Stimulated activated CD8-positive, alpha-beta memory T cell treated with anti-CD3 and anti-CD28 coated beads, Interleukin-2, amount 100 ng/mL, for 48 hours (primary cell): Measurements from ENCODE around the gene GPR6.

Source experiments
- DNase-seq, 2 donors: peaks; one replicate each; pipeline ENCODE4 v3.0.0-alpha.2; 2020; ENCODE audit warnings: low read depth in 2 of 2

Gene GPR6, protein sequence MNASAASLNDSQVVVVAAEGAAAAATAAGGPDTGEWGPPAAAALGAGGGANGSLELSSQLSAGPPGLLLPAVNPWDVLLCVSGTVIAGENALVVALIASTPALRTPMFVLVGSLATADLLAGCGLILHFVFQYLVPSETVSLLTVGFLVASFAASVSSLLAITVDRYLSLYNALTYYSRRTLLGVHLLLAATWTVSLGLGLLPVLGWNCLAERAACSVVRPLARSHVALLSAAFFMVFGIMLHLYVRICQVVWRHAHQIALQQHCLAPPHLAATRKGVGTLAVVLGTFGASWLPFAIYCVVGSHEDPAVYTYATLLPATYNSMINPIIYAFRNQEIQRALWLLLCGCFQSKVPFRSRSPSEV

DNA sequence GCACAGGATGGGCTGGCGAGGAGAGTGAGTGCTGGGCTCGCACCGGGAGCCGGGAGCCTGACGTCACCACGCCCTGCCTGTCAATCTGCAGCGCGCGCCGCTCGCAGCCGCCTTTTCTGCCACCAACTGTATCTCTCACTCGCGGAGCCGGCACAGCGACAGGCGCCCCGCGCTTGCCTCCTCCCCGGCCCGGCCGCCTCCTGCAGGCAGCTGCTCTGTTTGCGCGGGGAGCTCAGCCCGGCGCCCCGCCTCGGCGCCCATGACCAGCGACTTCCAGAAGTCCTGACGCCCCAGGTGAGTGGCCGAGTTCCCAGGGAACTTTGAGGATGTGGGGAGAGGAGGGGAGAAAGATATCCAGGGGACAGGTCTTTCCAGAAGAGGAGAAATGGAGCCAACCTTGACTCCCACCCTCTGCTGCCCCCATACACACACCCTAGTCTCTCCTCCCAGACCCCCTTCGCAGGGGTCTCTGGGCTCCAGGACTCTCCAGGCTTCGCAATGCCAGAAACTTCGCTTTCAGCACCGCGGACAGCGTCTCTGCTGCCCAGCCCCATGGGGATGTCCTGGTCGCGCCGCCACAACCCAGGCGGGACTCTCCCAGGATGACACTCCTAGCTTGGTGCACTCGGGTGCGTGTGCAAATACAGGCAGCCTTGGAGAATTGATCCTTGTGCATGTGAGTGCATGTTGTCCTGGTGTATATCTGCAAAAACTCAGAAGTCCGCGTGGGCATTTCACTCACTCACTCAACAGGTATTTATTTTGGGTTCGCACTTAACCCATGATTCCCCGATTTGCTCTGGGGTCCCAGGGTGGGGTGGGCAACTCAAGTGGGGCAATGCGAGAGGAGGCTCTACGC lies at the start of gene GPR6:
TSS of gene GPR6 (plus strand) at position 138 of the 859 bp plus-strand sequence. CDS start 802 bp downstream, outside the sequence.
- peak; percentile 25 to 43 for DNase-seq

DNA sequence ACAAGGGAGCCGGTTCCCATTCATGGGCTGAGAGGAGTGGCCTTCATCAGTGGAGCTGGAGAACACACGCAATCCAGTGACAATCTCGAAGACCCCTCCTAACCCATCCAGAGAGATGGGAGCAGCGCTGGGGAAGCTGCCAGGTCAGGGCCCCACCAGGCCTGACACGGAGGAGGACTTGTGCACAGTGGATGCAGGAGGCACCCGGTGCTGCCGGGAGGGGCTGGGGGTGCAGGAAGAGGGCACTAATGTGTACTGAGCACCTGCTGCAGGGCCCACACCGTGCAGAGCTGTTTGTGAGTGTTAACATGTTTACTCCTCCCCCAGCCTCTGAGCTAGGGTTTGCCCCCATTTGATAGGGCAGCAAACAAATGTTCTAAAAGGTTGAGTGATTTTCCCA lies 43.8 kb upstream of the GPR6 start:
- no peak for DNase-seq

DNA sequence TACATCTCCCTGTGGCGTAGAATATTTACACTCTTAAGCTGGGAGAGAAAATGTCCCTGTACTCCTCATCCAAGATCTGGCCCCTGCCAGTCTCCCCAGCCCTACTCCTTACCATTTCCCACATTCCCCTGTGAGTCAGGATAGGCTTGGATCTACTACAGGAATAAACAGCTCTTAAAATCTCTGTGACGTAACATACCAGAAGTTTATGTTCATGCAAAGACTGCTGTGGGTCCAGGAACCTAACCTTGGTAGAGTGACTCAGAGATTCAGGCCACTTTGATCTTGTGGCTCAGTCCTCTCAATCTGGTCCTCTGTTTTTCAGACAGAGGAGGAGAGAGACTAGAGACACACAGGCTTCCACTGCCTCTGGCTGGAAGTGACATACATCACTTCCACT lies 38.5 kb upstream of the GPR6 start:
- no peak for DNase-seq

DNA sequence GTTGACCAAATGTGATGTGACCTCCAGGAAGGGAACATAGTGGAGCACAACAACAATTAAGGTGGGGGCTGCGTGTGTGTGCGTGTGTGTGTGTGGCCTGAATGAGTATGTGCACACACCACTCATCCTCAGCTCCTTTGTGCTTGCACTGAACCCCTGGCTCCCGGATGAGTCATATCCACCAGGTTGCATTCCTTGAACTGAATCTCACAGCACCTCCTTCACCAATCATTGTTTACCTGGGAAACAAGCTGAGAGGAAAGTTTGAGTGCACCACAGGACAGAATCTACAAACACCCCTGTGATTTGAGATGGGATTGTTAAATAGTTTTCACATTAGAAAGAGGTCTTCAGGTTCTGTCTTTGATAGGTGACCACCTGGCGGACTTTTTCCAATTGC lies 33.7 kb upstream of the GPR6 start:
- DNase-seq = no peak

DNA sequence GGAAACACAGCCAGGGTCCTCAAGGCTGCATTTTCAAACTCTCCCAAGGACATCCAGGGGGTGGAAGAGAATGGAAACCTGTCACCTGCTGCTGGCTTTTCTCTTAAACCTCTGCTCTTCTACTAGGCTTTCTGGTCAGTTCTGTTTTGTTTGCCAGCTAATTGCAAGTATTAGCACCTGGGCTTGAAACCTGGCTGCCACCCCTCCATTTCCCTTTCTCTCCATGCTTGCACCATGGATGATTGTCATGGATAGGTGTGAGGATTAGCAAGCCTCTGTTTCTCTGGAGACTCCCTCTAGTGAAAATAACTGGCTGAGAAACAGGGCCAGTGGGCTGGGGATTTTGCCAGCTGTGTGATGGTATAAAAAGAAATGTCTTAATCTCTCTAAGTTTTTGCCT lies 33.0 kb upstream of the GPR6 start:
- no peak for DNase-seq

GRCh38 chr6:109946979-109947378 lies 31.1 kb upstream of the GPR6 start:
- no peak for DNase-seq

DNA sequence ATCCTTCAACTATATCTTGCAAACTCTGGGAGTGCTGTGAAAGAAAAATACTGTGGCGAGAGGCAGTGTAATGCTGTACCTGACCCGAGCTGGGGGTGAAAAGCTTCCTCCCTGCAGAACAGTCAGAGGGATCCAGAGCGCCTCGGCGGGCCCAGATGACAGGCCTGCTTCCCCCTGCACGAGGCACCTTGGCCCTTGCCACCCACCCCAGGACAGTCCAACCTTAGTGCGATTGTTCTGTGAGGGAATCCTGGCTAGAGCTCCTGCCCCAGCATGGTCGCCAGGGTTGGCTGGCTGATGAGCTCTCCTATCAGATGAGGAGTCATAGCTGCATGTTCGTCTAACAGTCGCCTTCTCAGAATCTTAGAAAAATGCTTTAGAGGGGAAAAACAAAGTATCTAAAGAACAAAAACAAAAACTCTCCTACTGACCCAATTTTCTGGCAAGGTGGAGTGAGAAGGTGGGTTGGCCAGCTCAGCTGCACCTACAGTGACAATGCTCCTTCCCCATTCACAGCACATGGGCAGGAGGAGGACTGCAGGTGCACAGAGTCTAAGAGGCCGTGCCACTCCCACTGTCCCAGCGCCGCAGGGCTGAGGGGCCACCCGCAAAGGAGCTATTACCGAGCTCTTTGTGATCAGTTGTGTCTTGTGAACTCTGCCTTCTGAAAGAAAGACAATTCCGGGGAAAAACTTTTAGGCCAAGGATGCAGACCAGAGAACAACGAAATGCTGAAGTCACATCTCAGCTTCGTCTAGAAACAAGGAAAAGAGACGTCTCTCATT lies 28.6 kb upstream of the GPR6 start:
- DNase-seq = no peak

GRCh38 chr6:109955491-109955890 lies 22.6 kb upstream of the GPR6 start:
- DNase-seq = no peak

DNA sequence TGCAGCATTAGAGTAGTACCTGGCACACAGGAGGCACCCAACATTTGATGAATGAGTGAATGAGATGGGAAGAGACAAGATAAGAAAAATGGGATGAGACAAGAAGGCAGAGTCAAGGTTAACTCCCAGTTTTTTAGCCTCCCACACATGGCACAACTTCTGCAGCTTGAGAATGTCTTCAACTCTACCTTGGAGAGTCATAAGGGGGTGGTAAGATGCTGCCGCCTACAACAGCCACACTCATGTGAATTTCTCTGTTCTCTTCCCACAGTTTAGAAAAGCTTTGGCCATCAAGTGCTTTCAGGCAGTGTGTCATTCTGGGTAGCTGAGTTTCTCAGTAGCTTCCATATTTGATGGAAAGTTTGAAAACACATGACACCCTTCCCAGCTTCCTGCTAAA lies 19.5 kb upstream of the GPR6 start:
- no peak for DNase-seq

DNA sequence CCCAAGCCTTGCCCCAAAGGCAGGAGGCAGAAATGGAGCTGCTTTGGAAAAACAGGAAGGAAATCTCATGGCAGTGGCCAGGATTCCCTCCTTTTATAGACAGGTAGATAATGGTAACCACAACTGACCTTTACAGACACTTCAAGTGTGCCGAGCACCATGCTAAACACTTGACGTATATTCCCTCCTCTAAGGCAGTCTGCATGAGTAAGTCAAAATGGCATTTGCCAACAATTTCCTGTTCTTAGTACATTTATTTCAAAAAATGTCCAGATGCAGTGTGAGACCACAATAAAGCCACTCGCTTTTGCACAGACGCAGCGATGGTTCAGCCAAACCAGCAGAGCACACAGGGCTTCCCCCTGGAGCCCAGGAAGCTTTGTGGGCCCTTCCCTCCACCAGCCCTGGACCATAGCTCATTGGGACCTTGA lies 16.5 kb upstream of the GPR6 start:
- no peak for DNase-seq

DNA sequence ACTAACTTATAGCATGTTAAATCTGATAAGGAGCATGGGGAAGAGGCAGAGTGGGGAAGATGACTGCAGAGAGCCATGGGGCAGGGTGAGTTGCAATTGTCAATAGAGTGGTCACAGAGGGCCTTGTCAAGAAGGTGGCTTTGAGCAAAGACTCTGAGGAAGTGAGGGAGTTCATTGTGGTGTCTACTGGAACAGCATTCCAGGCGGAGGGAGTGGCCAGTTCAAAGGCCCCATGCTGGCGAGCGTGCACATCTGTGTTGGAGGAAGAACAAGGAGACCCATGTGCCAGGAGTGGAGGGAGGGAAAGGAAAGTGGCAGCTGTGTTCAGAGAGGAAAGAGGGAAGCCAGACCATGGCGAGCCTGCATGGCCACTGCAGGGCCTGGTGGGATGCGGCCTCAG lies 15.8 kb upstream of the GPR6 start:
- no peak for DNase-seq

GRCh38 chr6:109963598-109964170 lies 14.4 kb upstream of the GPR6 start:
- no peak for DNase-seq

DNA sequence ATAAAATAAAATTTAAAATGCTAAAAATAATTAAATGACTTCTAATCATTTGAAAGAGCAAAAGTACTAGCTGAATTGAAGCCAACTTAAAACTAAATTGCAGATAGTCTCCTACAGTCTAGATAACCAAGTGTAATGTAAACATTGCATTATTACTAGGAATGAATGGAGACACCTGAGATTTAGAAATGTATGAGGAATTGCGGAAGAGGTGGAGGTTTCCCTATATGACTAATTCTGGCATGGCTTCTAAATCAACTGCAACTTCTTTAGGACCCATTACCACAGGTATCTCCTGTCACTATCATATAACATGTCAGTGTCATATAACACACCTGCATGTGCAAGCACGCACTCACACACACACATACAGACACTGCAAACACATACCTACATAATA lies 13.2 kb upstream of the GPR6 start:
- DNase-seq = no peak

- no peak for DNase-seq
Measured at GRCh38 chr6:109966299-109966698, 11.8 kb upstream of the GPR6 start.

DNA sequence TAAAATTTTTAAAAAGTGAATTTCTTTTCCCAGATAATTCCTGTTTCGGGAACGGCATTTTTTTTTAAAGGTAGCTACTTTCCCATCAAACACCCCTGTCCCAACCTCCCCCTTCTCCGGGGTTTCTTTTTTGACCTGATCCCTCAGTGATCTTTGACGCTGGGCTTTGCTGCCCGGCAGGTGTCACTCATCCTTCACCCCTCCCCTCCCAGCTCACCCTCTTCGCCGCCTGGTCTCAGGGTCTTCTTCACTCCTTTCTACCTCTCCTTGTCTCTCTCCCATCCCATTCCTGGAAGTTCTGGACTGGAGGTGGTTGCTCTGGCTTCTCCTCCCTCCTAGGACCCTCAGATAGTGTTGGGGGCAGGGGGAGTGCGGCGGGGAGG lies 329 bp upstream of the GPR6 start:
- DNase-seq = no peak

DNA sequence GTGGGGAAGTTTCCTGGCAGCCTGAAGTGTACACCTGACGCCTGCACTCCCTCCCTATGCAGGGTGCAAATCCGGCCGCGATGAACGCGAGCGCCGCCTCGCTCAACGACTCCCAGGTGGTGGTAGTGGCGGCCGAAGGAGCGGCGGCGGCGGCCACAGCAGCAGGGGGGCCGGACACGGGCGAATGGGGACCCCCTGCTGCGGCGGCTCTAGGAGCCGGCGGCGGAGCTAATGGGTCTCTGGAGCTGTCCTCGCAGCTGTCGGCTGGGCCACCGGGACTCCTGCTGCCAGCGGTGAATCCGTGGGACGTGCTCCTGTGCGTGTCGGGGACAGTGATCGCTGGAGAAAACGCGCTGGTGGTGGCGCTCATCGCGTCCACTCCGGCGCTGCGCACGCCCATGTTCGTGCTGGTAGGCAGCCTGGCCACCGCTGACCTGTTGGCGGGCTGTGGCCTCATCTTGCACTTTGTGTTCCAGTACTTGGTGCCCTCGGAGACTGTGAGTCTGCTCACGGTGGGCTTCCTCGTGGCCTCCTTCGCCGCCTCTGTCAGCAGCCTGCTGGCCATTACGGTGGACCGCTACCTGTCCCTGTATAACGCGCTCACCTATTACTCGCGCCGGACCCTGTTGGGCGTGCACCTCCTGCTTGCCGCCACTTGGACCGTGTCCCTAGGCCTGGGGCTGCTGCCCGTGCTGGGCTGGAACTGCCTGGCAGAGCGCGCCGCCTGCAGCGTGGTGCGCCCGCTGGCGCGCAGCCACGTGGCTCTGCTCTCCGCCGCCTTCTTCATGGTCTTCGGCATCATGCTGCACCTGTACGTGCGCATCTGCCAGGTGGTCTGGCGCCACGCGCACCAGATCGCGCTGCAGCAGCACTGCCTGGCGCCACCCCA lies 1.2 kb downstream of the GPR6 start:
- no peak for DNase-seq

- no peak for DNase-seq
Measured at GRCh38 chr6:109984410-109984809, 6.3 kb downstream of the GPR6 start.

DNA sequence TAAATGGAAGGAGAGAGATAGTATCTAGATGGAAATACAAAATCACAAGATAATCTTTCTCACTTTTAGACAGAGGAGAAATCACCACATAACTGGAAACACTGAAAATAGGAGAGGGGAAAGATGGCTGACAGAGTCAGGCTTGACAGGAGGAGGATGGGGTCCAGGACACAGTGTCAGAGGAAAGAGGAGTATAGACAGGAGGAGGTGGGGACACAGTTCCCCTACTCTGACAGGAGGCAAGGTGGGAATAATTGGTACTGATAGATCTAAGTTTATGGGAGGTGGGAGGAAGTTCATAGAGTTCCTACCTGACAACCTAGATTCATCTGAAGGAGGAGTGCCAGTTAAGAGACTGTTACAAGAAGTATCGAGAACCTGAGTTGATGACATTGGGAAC lies 9.1 kb downstream of the GPR6 start:
- DNase-seq = no peak

DNA sequence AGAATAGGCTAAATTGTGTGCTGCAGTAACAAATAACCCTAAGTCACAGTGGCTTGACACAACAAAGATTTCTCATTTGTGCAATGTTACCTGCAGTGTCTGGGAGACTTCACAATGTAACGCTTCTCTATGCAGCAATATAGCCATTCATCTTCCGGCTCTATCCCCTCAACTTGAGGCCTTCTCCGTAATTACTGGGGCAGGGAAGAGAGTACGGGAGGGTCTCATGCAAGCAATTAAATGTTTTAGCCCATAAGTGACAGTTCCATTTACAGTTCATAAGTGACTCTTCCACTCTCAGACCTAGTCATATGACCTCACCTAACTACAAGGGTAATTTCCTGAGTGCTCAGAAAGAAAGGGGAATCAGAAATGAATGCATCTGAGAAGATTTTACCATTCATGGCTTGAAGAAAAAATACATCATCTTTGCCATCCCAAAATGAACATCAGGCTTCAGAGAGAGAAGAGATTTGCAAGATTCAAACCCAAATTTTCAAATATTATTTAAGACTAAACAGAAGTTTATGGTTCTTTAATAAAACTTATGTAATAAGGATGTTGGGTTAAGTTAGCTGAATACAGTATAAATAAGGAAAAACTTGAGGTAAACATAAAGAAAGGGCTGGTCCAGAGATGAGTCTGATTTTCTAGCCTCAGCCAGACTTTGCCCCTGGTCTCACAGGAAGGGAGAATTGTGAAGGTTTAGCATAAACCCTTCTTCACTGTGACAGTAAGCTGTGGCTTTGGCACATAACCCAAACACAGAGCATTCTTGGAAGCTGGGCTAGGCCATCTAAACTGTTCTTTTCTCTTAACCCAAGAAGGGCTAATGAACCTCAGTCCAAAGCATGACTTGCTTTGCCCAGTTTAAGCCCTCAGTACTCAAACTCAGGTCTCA lies 13.3 kb downstream of the GPR6 start:
- no peak for DNase-seq
